Heart right ventricle (tissue), 16 donors: ENCODE measurements around the gene LARGE1. TPM values are rescaled to one million over a fixed set of nuclear protein-coding genes. Genes with fewer than 3 reads are reported as not detected.

ENCODE experiments used
- ATAC-seq, 8 donors: fragments of 200-7000 bp; cut with Tn5 transposase; one replicate each; pipeline ENCODE4 v1.9.1; 2020; ENCODE audit warnings: mild to moderate bottlenecking in 8 of 8, moderate library complexity in 8 of 8, moderate number of reproducible peaks in 1 of 8
- DNase-seq, 2 donors: peaks; one replicate each; pipeline ENCODE4 v3.0.0-alpha.2; 2020
- H3K27ac ChIP-seq, 10 donors: fragments of 200-600 bp; sonication (generic) in 2 of 10; one replicate each; pipeline versions ENCODE4 v1.5.0 to v1.8.0; 2020 to 2022; ENCODE audit warnings: mild to moderate bottlenecking in 3 of 10
- H3K27me3 ChIP-seq, 7 donors: fragments of 200-600 bp; one replicate each; pipeline ENCODE4 v1.8.0; 2021 to 2022; ENCODE audit warnings: mild to moderate bottlenecking in 2 of 7
- H3K36me3 ChIP-seq, 9 donors: fragments of 200-600 bp; sonication (generic) in 1 of 9; one replicate each; pipeline versions ENCODE4 v1.5.0 to v1.8.0; 2020 to 2022; ENCODE audit warnings: mild to moderate bottlenecking in 2 of 9
- H3K4me1 ChIP-seq, 9 donors: fragments of 200-600 bp; sonication (generic) in 1 of 9; one replicate each; pipeline versions ENCODE4 v1.5.0 to v1.8.0; 2020 to 2022; ENCODE audit warnings: mild to moderate bottlenecking in 4 of 9
- H3K4me3 ChIP-seq, 10 donors: fragments of 200-600 bp; sonication (generic) in 2 of 10; one replicate each; pipeline versions ENCODE4 v1.5.0 to v1.8.0; 2020 to 2022; ENCODE audit warnings: mild to moderate bottlenecking in 7 of 10, moderate library complexity in 2 of 10
- H3K9me3 ChIP-seq, 11 donors: fragments of 200-600 bp in 10 of 11; sonication (generic) in 2 of 11; one replicate each; pipeline versions ENCODE4 v1.5.0 to v1.8.0; 2013 to 2022; ENCODE audit warnings: mild to moderate bottlenecking in 2 of 11, control low read depth in 1 of 11, moderate library complexity in 1 of 11
- CTCF ChIP-seq, 9 donors: fragments of 200-600 bp; sonication (generic) in 2 of 9; IDR thresholded peaks; one replicate each; pipeline versions ENCODE4 v1.5.0 to v1.8.0; 2021 to 2022; ENCODE audit warnings: antibody characterized with exemption in 9 of 9, mild to moderate bottlenecking in 5 of 9, moderate library complexity in 1 of 9
- WGBS, 2 donors: extraction: QIAGEN DNeasy Blood & Tissue Kit; methylation state at CpG; one replicate each; pipeline ENCODE4 v1.1.7; 2013; ENCODE audit warnings: inconsistent platforms in 1 of 2; 5-methylcytosine and 5-hydroxymethylcytosine counted together
- intact Hi-C, 10 donors: fragments of 100-400 bp; cut with DNase I; formaldehyde crosslinking; loops; one replicate each; pipeline versions ENCODE4 v1.11.1 to v1.14.2; 2022
- polyA plus RNA-seq, 2 donors: library from polyadenylated mRNA; stranded (reverse); fragments of 200-250 nt; gene quantifications; one replicate each; pipeline ENCODE4 v1.2.3, GENCODE V29; 2013
- total RNA-seq, 10 donors: library from RNA; stranded (reverse); fragmentation: NEBNext Ultra II Directional in 3 of 10; extraction: Animal tissue kit (Norgen Biotek cat#: 25700) in 3 of 10; gene quantifications; one replicate each; pipeline versions ENCODE4 v1.2.1 to v1.2.4, GENCODE V29; 2021 to 2023
- donor health status: Arrhythmogenic right ventricular cardiomyopathy.
- donor health status: ischemic (EF 13 %, LVEDD 7.1; RV severe dilation, severe dysfunction).
- donor health status: healthy with polysubstance abuse.
- donor health status: DM: no; HTN: yes; CAD: no.
- donor health status: DM: no; HTN: no; CAD: no.
- donor health status: ischemic (EF 25% LVEDD 6.9; RV normal size, moderate dysfunction).
- donor health status: ischemic (EF 25% LVEDD 5.7; RV mildly dilated, moderate dysfunction).
- donor health status: healthy.
- donor health status: DM: yes; HTN: yes; CAD: no.
- donor health status: Ischemic cardiomyopathy.
- donor health status: ischemic (EF 35%, LVEDD 5.7; RV mildly dilated, moderate dysfunction).
- donor health status: nonischemic (EF 11% LVEDD 7.7; RV severe dilation, severe dysfunction).
- donor health status: DM: yes; HTN: yes; CAD: no.
- donor health status: PGD.
- donor health status: ischemic (EF 29% LVEDD 5.4; RV normal size, mild dysfunction).
- donor health status: nonischemic (EF 23%, LVEDD 6.1; RV moderate dilation, normal function).

Gene LARGE1
- total and polyA plus RNA-seq, 12 donors: 33.7 to 184 (median 144) TPM

- H3K27me3 ChIP-seq: no peaks in the 10 kb centered on the region
- intact Hi-C loops: loop anchor here in 1 of 10 donors (10.0 kb wide), 1 partner anchor 248 kb away; no protein-coding TSS in a partner anchor
- no peaks in the 10 kb centered on the region for H3K36me3 ChIP-seq
- ATAC-seq (peak in 7 of 8 donors; percentile 11 to 60 (median 38)), DNase-seq (peak in 1 of 2 donors; percentile 9)
- no peaks in the 10 kb centered on the region for H3K9me3 ChIP-seq
- no peak for TF ChIP-seq CTCF (IDR thresholded peaks at IDR 0.05)
- H3K27ac ChIP-seq: peak overlapping the region in 1 of 10 donors; percentile 7
- H3K4me1 ChIP-seq: peaks cover 0 to 78% (median 40%) of the 10 kb centered on the region in 9 donors
- WGBS, 2 donors: 33 to 34% methylated on average over 6 of the region's 6 CpGs
- no peak overlapping the region for H3K4me3 ChIP-seq
Measured at GRCh38 chr22:33666961-33667619, 253.2 kb downstream of the LARGE1 start.

GRCh38 chr22:33666279-33666960 lies 253.9 kb downstream of the LARGE1 start:
- intact Hi-C loops: loop anchor here in 1 of 10 donors (10.0 kb wide), 1 partner anchor 248 kb away; no protein-coding TSS in a partner anchor
- DNase-seq (no peak), ATAC-seq (peak in 6 of 8 donors; percentile 24 to 57 (median 44))
- H3K4me1 ChIP-seq: peaks cover 0 to 74% (median 40%) of the 10 kb centered on the region in 9 donors
- no peaks in the 10 kb centered on the region for H3K27me3 ChIP-seq
- H3K9me3 ChIP-seq: no peaks in the 10 kb centered on the region
- 59 to 65% methylated on average over 4 of the region's 4 CpGs for WGBS, 2 donors
- H3K36me3 ChIP-seq: no peaks in the 10 kb centered on the region
- no peak overlapping the region for H3K4me3 ChIP-seq
- no peak for TF ChIP-seq CTCF (IDR thresholded peaks at IDR 0.05)
- no peak overlapping the region for H3K27ac ChIP-seq

DNA sequence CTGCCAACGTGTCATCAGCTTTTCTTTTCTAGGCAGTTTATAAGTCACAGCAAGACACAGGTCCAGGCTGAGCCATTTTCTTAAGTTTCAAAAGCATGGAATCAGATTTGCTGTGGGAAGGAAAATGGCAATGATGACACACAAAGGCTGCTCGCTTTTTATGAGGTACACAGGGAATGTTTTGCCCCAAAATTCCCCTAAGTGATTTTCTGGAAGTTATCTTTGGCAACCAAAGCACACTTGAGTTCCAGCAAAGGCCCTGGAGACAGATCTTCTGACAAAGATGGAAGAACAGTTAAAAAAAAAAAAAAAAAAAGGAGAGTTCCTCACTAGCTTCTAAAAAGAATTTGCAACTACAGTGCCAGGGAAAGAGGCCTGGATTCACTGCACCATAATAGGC lies 260.8 kb downstream of the LARGE1 start:
- H3K4me3 ChIP-seq: no peak overlapping the region
- H3K4me1 ChIP-seq: peaks cover 0 to 50% (median 25%) of the 10 kb centered on the region in 9 donors
- intact Hi-C loops: loop anchor here in 4 of 10 donors (5.0 to 10.0 kb wide), 4 partner anchors 55 to 263 kb away; partner anchors contain the start of gene LARGE1 (in 2 of the 4)
- H3K27ac ChIP-seq: peak overlapping the region in 9 of 10 donors; percentile 36 to 86 (median 65)
- no peaks in the 10 kb centered on the region for H3K36me3 ChIP-seq
- peak in 1 of 2 donors; percentile 55 for DNase-seq
- no peak for TF ChIP-seq CTCF (IDR thresholded peaks at IDR 0.05)
- whole genome bisulfite sequencing, 2 donors: 47 to 68% methylated on average over 2 of the region's 2 CpGs
- H3K27me3 ChIP-seq: no peaks in the 10 kb centered on the region
- peaks cover 0 to 9% (median 0%) of the 10 kb centered on the region in 11 donors for H3K9me3 ChIP-seq
- peak in 7 of 8 donors; percentile 26 to 78 (median 46) for ATAC-seq

DNA sequence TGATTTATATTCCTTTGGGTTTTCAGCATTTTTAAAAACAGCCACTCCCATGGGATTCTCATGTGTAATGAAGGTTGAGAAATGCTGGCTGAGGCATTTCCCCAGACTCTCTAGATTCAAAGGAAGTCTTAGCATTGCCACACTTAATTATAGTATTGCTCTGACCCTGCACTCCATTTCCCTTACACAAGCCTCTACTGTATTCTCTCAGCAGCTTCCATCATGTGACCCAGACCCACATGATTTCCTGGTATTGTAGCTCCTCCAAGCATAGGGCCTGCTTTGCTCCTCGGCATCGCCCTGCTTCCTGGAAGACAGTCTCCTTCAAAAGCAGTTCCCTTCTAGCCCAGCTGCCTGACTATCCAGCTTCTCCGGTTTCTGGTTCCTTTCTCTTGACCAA lies 261.5 kb downstream of the LARGE1 start:
- Histone ChIP-seq H3K27me3 (no peaks in the 10 kb centered on the region), H3K36me3 (no peaks in the 10 kb centered on the region), H3K4me1 (peaks cover 0 to 52% (median 29%) of the 10 kb centered on the region in 9 donors), H3K27ac (peak overlapping the region in 9 of 10 donors; percentile 36 to 86 (median 65)), H3K9me3 (peaks cover 0 to 9% (median 0%) of the 10 kb centered on the region in 11 donors), H3K4me3 (no peak overlapping the region)
- intact Hi-C loops: loop anchor here in 4 of 10 donors (5.0 to 10.0 kb wide), 4 partner anchors 54 to 264 kb away; partner anchors contain the start of gene LARGE1 (in 2 of the 4)
- 39 to 46% methylated on average over 3 of the region's 3 CpGs for WGBS, 2 donors
- DNase-seq (peak; percentile 29 to 74), ATAC-seq (peak; percentile 80 to 93 (median 89))
- no peak for TF ChIP-seq CTCF (IDR thresholded peaks at IDR 0.05)
